ENCODE measurements around the gene GCNT4. TPM values are rescaled to one million over a fixed set of nuclear protein-coding genes. Genes with fewer than 3 reads are reported as not detected.

GCNT4 gene
- total and polyA plus RNA-seq, 8 donors = 1.5 to 6.4 (median 2.8) TPM

- 61 to 66% methylated on average over 10 of the region's 10 CpGs for WGBS, 2 donors
- DNase-seq (peak in 4 of 6 donors; percentile 15 to 63 (median 51)), ATAC-seq (peak; percentile 30 to 63 (median 45)), FAIRE-seq (no peak)
- H3K4me1 ChIP-seq = peaks cover 17 to 27% (median 27%) of the 10 kb centered on the region in 3 donors
- H3K36me3 ChIP-seq = no peaks in the 10 kb centered on the region
- no peaks in the 10 kb centered on the region for H3K27me3 ChIP-seq
- H3K9me3 ChIP-seq = no peaks in the 10 kb centered on the region
- no peak for TF ChIP-seq CTCF (IDR thresholded peaks at IDR 0.05)
- H3K27ac ChIP-seq = peak overlapping the region in 2 of 4 donors; percentile 43 to 70
- intact Hi-C loops (cut with DNase I) = no loop called here
- H3K4me3 ChIP-seq = no peak overlapping the region
Measured at GRCh38 chr5:75020016-75020656, 32.2 kb downstream of the GCNT4 start.

- TF ChIP-seq CTCF (IDR thresholded peaks at IDR 0.05) = no peak
- no peak for DNase-seq
- Histone ChIP-seq H3K4me1 (peaks cover 17 to 27% (median 27%) of the 10 kb centered on the region in 3 donors), H3K4me3 (no peak overlapping the region), H3K36me3 (no peaks in the 10 kb centered on the region), H3K27me3 (no peaks in the 10 kb centered on the region), H3K27ac (peak overlapping the region in 1 of 4 donors; percentile 70), H3K9me3 (no peaks in the 10 kb centered on the region)
- no peak for ATAC-seq
- intact Hi-C loops (cut with DNase I) = no loop called here
- FAIRE-seq = no peak
- 78 to 81% methylated on average over 7 of the region's 7 CpGs for WGBS, 2 donors
Measured at GRCh38 chr5:75018805-75019587, 33.4 kb downstream of the GCNT4 start.

- peaks cover 14 to 21% (median 20%) of the 10 kb centered on the region in 3 donors for H3K4me1 ChIP-seq
- H3K36me3 ChIP-seq = no peaks in the 10 kb centered on the region
- no peaks in the 10 kb centered on the region for H3K27me3 ChIP-seq
- no peak for ATAC-seq
- no peak for TF ChIP-seq CTCF (IDR thresholded peaks at IDR 0.05)
- no peak overlapping the region for H3K27ac ChIP-seq
- 84 to 88% methylated on average over 5 of the region's 5 CpGs for WGBS, 2 donors
- no peak overlapping the region for H3K4me3 ChIP-seq
- no peak for FAIRE-seq
- intact Hi-C loops (cut with DNase I) = no loop called here
- no peaks in the 10 kb centered on the region for H3K9me3 ChIP-seq
- no peak for DNase-seq
Measured at GRCh38 chr5:75017971-75018370, 34.4 kb downstream of the GCNT4 start.

GRCh38 chr5:75016896-75017295 lies 35.5 kb downstream of the GCNT4 start:
- WGBS, 2 donors = 96 to 98% methylated on average over 3 of the region's 3 CpGs

More at GRCh38 chr5:75016896-75017295, 35.5 kb downstream of the GCNT4 start:
- FAIRE-seq (no peak), ATAC-seq (no peak), DNase-seq (no peak)
- no peak for TF ChIP-seq CTCF (IDR thresholded peaks at IDR 0.05)
- Histone ChIP-seq H3K27me3 (no peaks in the 10 kb centered on the region), H3K27ac (no peak overlapping the region), H3K4me1 (peaks cover 3 to 11% (median 9%) of the 10 kb centered on the region in 3 donors), H3K36me3 (no peaks in the 10 kb centered on the region), H3K4me3 (no peak overlapping the region), H3K9me3 (no peaks in the 10 kb centered on the region)
- intact Hi-C loops (cut with DNase I) = no loop called here

All from pancreas (tissue), 10 donors.